Measurements from ENCODE around the gene GAL.

The GAL gene

DNA sequence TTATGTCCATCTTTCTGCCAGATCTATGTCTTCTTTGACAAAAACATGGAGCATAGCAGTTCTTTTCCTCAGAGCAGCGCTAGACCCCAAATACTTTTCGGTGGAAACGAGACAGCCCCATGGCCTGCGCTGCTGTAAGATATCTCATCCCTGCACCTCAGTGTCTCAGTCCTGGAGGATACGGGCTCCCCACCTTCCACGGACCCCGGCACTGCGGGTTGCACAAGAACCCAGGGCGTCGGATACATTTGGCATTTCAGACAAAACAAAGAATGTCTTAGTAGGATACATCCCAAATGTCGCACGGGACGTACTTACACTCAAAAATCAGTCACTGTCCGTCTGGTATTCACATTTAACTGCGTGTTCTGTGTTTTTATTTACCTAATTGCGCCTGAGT, 9.9 kb upstream of the GAL start:
- Histone ChIP-seq H4K20me1 (ENCODE audit: insufficient read depth) (no peaks in the 10 kb centered on the region), H3K4me3 (IDR thresholded peaks at IDR 0.05; ENCODE audit: insufficient read depth, low read depth, low read length) (no peak overlapping the region), H3K4me2 (no peak overlapping the region), H3K27ac (no peak overlapping the region), H3K4me1 (ENCODE audit: low read depth, poor library complexity, severe bottlenecking) (no peaks in the 10 kb centered on the region), H3K27me3 (ENCODE audit: insufficient read depth, low read depth) (peaks cover 16% of the 10 kb centered on the region; the same call in 1 of the 2 replicates), H3K79me2 (ENCODE audit: insufficient read depth, low read depth) (no peaks in the 10 kb centered on the region), H3K36me3 (ENCODE audit: insufficient read depth) (no peaks in the 10 kb centered on the region), H2AFZ (ENCODE audit: low read depth) (no peak overlapping the region), H3K9ac (no peak overlapping the region)
- TF ChIP-seq, protein P1, sequence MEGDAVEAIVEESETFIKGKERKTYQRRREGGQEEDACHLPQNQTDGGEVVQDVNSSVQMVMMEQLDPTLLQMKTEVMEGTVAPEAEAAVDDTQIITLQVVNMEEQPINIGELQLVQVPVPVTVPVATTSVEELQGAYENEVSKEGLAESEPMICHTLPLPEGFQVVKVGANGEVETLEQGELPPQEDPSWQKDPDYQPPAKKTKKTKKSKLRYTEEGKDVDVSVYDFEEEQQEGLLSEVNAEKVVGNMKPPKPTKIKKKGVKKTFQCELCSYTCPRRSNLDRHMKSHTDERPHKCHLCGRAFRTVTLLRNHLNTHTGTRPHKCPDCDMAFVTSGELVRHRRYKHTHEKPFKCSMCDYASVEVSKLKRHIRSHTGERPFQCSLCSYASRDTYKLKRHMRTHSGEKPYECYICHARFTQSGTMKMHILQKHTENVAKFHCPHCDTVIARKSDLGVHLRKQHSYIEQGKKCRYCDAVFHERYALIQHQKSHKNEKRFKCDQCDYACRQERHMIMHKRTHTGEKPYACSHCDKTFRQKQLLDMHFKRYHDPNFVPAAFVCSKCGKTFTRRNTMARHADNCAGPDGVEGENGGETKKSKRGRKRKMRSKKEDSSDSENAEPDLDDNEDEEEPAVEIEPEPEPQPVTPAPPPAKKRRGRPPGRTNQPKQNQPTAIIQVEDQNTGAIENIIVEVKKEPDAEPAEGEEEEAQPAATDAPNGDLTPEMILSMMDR (conservative IDR thresholded peaks at IDR 0.05; ENCODE audit: low read depth, low read length), result no peak

DNA sequence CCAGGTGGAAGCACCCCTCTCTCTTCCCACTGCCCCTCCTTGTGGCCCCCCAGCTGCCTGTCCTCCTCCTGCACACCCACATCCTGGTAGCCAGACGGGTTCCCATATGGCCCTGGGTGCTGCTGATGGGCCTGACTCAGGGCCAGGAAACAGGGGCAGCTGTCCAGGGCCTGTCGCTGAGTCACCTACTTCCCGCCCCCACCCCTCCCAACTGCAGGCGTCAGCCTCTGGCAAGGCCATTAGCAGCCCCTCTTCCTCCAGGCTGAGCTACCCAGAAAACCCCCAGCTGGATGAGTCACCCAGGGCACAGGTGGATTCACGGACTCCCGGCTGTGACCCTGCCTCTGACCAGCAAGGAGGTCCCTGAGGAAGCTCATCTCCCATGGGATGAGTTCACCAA, 6.9 kb upstream of the GAL start:
- Histone ChIP-seq H3K27me3 (ENCODE audit: insufficient read depth, low read depth) (peaks cover 20% of the 10 kb centered on the region; the same call in 1 of the 2 replicates), H3K4me1 (ENCODE audit: low read depth, poor library complexity, severe bottlenecking) (no peaks in the 10 kb centered on the region), H3K4me2 (no peak overlapping the region), H3K36me3 (ENCODE audit: insufficient read depth) (no peaks in the 10 kb centered on the region), H4K20me1 (ENCODE audit: insufficient read depth) (no peaks in the 10 kb centered on the region), H2AFZ (ENCODE audit: low read depth) (no peak overlapping the region), H3K27ac (no peak overlapping the region), H3K79me2 (ENCODE audit: insufficient read depth, low read depth) (no peaks in the 10 kb centered on the region), H3K9ac (no peak overlapping the region), H3K4me3 (IDR thresholded peaks at IDR 0.05; ENCODE audit: insufficient read depth, low read depth, low read length) (no peak overlapping the region)
- TF ChIP-seq, protein P1 (conservative IDR thresholded peaks at IDR 0.05; ENCODE audit: low read depth, low read length), result no peak

DNA sequence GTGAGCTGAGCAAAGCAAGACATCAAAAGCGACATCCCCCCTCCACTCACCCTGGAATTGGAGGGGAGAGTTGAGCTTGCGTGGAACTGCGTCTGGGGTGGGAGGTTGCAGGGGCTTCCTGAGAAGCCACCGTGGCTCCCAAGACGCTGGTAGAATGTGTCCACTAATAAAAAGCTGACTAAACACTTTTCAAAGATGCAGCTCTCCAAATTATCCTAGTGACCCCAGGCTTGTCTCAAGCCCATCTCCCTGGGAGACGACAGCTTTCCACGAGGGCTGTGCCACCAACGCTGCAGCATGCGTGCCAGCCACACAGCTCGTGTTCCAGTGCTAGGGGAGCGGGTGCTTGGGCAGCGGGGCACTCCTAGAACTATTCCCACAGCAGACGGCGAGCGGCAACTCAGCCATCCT, 6.3 kb upstream of the GAL start:
- no peaks in the 10 kb centered on the region for H3K4me1 ChIP-seq (ENCODE audit: low read depth, poor library complexity, severe bottlenecking)
- H4K20me1 ChIP-seq (ENCODE audit: insufficient read depth), result no peaks in the 10 kb centered on the region
- H3K79me2 ChIP-seq (ENCODE audit: insufficient read depth, low read depth), result no peaks in the 10 kb centered on the region
- H3K27me3 ChIP-seq (ENCODE audit: insufficient read depth, low read depth), result peaks cover 21% of the 10 kb centered on the region; the same call in 1 of the 2 replicates
- no peak overlapping the region for H3K9ac ChIP-seq
- H3K4me2 ChIP-seq, result no peak overlapping the region
- no peak overlapping the region for H3K27ac ChIP-seq
- no peaks in the 10 kb centered on the region for H3K36me3 ChIP-seq (ENCODE audit: insufficient read depth)
- no peak overlapping the region for H3K4me3 ChIP-seq (IDR thresholded peaks at IDR 0.05; ENCODE audit: insufficient read depth, low read depth, low read length)
- TF ChIP-seq, protein P1 (conservative IDR thresholded peaks at IDR 0.05; ENCODE audit: low read depth, low read length), result no peak
- H2AFZ ChIP-seq (ENCODE audit: low read depth), result no peak overlapping the region

DNA sequence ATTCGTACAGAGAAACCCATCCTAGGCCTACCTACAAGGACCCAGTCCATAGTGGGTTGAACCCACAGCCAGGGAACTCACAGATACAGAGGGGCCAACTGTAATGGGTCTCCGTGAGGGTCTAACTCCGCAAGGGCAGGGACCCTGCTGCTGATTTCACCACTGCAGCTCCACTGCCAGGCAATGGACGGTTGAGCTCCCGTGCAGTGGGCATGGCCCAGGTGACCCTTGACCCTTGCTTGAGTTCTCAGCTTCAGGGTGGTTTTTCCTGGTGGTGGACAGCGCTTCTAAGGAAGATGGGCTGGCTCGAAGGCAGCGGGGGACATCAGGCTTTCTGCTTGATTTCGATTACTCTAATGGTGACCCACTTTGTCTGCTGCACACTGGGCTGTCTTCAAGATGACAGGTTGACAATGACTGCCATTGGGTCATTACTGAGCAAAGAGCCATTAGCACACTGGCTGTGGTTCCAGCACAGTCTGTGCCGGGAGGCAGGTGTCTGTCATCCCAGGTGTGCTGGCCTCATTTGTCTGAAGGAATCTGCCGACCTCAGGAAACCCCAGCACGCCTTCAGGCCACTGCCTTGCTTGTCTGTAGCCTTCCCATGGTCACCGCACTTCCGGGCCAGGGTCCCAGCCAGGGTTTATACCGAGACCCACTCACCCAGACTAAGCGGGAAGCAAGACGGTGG, 3.7 kb upstream of the GAL start:
- Histone ChIP-seq H2AFZ (ENCODE audit: low read depth) (no peak overlapping the region), H3K4me2 (no peak overlapping the region), H3K4me3 (IDR thresholded peaks at IDR 0.05; ENCODE audit: insufficient read depth, low read depth, low read length) (no peak overlapping the region), H3K79me2 (ENCODE audit: insufficient read depth, low read depth) (no peaks in the 10 kb centered on the region), H3K27me3 (ENCODE audit: insufficient read depth, low read depth) (peaks cover 10% of the 10 kb centered on the region; the same call in 1 of the 2 replicates), H3K36me3 (ENCODE audit: insufficient read depth) (no peaks in the 10 kb centered on the region), H3K4me1 (ENCODE audit: low read depth, poor library complexity, severe bottlenecking) (no peaks in the 10 kb centered on the region), H3K27ac (no peak overlapping the region), H3K9ac (no peak overlapping the region), H4K20me1 (ENCODE audit: insufficient read depth) (no peaks in the 10 kb centered on the region)
- TF ChIP-seq, protein P1 (conservative IDR thresholded peaks at IDR 0.05; ENCODE audit: low read depth, low read length), result no peak

Data from KMS-11 (cell line).